Activated T-cell treated with anti-CD3 and anti-CD28 coated beads for 48 hours (primary cell): ENCODE data around the gene MTSS2.

ENCODE experiments used
- DNase-seq: peaks from one replicate; pipeline ENCODE4 v3.0.0-alpha.2; 2020; ENCODE audit warnings: low read depth

Gene MTSS2

DNA sequence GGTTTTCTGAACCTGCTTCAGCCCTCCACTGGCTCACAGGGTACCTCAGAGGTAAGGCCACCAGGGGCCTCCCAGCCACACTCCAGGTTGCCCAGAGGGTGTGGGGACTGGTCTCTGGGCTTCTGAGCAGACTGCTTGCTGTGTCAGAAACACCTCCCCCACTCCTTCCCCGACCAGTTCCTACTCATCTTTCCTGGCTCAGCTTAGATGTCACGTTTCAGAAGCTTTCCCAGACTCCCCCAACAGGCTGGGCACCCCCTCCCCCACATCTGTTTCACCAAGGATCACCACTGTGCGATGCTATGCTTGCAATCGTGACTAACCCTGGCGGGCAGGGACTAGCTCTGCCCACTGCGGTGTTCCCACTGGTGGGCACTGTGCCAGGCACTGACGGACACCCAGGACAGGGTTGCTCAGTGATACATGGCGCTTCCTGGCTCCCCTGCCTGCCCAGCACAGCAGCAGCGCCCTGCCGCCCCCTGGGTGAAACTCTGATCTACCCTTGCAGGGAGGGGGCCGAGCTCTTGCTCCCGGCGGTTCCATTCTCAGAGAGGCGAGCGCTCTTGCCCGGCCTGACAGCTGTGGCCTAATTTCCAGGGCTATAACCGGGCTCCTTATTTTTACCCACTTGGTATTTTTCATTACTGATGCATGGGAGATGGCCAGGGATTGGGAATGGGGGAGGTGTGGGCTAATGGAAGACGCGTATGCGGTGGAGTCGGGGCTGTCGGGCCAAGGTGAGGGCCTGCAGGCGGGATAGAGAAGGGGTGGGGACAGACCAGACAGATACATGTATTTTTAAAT is 29.4 kb upstream of the MTSS2 start:
- DNase-seq: no peak

DNA sequence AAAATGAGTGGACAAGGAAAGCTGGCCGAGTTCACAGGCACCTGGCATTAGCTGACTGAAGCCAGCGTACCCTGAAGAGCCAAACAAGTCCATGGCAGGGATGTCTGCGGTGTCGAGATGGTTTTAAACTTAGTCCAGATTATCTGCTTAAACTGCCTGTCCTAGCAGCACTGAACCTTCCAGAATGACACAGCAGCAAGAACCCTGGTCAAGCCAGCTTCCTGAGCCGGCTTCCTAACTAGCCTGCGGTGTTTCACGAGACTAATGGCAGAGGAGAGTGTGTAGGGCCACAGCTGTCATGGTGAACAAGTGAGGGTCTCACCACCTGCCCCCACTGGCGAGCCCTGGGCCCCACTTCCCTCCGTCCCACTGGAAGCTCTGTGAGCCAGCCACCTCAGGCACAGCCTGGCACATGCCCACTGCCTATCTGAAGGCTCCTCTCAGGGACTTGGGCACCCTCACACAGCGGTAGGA is 28.8 kb upstream of the MTSS2 start:
- no peak for DNase-seq

DNA sequence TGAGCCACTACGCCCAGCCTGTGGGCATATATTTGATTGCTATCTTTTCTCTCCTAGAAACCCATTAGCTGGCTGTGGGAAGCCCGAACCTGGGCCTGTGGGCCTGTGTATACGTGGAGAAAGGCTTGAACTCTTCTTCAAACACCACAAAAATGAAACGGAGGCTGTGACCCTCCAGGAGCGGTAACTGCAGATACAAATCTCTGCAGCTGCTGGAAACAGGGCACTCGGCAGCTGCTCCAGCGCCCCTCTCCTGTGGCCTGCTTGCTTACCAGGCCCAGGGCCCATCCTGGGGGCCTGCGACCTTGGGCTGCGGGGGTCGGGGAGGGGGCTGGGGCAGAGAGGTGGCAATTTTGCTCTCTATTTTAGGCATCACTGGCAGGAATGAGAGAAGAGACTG is 28.0 kb upstream of the MTSS2 start:
- no peak for DNase-seq

DNA sequence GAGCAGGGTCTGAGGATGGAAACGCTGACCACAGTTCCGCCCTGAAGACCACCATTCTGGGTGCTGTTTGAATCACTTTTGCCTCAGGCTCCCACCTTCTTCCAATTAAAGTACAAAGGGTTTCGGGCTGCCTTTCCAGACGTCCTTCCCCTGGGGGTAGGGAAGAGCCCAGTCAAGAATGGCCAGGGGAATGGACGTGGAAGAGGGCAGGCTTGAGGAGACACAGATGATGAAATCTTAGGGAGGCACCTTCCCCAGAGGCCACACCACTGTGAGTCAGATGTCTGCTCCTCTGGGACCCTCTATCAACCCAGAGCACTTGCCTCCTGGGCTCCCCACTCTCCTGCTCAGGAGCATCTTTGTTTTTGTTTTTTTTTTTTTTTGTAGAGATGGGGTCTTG is 27.5 kb upstream of the MTSS2 start:
- DNase-seq: no peak

DNA sequence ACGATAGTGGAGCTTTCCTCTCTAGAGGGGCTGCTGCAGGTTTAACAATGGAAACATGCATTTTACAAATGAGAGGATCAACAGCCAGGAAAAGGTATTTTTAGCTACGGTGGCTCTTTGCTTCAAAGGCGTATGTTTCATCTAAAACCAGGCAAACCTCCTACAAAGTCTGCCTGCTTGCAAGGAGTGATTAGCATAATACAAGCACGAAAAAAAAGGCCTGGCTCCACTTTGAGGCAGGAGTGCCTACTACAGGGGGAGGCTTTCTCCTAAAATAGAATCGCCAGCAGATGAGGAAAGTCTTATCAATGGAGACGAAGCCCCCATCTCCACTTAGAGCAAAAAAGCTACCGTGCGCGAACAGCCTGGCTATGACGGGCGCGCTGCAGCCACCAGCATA is 27.1 kb upstream of the MTSS2 start:
- DNase-seq: no peak

DNA sequence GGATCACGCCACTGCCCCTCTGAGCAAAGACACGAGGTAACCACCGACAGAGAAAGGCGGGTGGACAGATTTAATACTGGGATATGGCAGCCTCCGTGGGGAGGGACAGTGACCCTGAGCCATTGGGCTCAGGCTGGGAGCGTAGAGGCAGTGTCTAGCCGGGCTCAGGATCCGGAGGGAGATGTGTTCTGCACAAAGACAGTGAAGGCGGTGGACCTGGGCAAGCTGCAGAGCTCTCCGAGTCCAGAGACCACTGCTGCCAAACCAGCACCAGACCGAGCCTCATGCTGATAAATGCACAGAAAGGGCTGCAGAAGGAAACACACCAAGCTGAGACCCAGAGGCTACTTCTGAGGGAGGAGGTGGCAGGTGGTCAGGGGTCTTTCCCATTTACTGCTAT is 26.5 kb upstream of the MTSS2 start:
- no peak for DNase-seq

DNA sequence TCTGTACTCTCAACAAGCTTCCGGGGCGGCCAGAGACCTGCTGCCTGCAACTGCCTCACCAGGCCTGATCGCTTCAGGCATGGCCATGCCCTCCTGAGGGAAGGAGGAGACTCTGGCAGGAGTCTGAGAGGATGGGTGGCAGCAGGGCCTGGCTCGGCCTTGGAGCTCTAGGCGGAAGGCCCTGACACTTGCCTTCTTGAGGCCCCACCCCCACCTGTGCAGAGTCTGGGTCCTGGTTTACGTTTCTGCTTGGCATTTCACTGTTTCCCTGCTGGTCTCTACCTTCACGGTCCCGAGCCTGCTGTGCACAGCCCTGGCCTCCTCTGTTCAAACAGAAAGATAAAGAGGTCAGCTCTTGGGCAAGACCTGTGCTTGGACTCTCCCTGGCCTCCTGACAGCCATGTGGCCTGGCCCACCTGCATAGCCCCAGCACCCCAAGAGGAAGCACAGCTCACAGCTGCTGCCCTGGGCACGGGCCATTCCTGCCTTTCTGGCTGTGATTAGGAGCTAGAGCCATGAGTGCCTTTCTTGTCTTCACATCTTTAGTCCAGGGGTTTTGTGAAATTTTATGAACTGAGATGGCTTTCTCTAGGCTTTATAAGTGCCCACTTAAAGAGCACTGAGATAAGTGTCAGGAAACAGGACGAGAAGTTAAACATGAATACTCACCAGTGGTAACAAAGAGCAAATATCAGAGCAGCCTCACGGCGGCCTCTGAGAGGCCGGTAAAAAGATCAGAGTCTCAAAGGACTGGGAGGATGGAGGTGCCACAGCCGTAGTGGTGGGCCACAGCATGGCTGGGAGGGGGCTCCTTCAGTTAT is 25.6 kb upstream of the MTSS2 start:
- DNase-seq: no peak

DNA sequence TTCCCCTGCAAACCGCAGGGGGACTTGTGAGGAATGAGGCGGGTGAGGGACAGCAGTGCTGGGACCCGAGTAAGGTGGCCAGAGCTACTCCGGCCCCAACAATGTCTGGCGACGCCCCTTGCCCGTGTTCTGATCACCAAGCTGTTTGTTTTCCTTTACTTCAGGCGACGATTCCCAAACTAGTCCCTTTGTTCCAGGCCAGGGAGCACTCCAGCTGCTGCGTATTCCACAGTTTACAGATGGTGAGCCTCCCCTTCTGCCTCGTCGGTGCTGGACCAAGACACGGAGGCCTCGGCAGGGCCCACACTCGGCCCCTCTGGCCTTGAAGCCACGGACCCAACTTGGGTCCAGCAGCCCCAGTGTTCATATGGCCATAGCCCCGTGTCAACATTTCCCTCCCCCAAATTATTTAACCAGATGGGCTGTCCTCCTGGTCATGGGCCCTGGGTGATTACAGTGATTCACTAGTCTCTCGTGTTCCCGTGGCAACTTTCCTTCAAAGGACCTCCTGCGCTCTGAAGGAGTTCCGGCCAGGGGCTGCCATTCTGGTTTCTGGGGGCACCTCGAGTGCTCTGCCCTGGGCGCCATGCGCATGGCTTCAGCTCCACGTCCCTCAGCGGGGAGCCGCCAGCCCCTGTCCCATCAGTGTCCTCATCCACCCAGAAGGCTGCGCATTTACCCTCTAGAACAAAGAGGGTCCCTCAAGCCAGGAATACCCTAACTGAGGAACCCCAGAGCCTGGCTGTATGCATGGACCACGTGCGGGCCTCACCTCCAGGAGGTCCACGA is 24.8 kb upstream of the MTSS2 start:
- DNase-seq: no peak

DNA sequence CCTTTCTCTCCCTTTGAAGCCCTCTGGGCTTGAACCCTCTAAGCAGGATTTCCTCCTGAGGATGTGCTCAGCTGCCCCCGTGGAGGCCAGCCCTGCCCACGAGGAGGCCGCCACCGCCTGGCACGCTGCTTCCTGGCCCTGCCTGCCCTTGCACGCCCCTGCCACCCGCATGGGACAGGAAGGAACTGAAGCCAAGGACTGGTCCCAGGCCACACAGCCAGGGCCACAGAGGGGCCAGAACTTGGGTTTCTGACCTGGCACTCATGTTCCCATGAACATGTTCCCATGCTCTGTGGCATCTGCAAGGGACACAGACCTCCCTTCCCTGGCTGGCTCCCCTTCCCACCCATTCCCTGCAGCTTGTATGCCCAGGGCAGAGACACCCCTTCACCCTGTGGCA is 24.1 kb upstream of the MTSS2 start:
- no peak for DNase-seq

DNA sequence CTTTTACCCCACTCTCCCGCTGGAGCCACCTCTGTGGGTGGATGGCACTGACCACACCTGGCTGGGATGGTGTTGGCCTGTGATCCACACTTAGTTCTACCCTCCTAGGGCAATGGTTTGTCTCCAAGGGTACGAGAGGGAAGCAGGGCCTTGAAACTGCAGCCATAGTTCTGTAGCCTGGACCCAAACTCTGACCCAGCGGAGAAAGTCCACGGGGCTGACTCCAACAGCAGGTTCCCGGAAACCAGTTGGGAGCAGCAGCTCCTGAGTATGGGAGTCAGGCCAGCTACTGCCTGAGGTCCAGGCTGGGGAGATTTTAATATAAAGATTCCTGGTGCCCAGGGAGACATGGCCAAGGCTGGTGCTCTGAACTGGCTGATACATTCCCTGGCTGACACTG is 23.6 kb upstream of the MTSS2 start:
- DNase-seq: no peak

DNA sequence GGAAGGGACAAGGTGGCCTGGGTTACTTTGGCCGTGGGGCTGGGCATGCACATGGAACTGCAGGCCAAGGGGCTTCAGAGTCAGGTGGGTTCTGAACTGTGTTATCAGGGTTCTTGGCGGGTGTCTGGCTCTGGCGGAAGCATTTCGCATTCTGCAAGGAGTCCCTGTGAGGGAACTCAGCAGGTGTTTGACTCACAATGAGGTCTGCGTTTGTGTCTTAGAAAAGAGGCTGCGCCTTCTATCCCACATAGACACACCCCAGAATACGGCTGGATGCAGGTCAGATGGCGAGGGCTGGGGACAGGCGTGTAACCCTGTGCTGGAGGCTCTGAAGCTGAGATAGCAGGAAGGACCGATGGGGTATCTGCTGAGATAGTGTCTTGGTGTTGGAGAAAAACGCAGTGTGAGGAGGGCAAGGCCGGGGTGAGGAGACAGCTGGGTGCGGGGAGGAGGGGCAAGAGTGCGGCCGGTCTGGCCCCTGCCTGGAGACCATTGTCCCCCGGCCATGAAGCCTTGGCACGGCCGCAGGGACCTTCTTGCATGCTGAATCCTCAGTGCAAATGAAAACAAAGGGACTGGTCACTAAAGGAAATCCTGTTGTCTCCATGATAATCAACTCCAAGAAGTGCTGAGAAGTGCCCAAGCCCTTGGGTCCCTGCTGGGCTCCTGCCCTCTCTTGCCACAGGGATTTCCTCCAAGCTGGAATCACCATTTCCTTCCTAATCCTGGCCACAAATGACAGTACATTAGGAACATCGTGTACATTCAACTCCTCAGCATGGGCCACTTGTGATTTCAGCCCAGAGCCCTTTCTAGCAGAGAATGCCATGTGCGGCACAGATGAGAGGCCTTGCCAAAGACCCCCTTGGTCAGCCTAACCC is 22.8 kb upstream of the MTSS2 start:
- DNase-seq: no peak

DNA sequence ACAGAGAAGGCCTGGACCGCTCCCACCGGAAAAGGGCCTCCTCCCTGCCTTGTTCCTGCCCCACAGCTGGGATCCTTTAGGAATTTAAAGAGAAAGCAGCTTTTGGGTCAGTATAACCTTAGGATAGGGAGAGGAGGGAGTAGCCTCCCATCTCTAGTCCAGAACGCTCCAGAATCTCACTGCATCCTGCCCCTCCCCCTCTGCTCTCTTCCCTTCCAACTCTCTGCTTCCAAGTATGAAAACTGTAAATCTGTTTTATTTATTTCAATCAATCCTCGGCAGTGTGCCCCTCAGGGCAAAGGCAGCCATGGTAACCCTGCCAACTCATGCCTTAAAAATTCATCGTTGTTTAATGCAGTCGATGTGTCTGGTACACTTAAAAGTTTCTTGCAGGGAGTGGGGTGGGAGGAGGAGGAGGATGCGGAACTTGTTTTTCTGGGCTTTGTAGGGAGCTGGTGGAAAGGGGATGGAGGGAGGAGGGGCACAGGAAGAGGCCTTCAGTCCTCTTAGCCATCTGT is 21.2 kb upstream of the MTSS2 start:
- DNase-seq: no peak

DNA sequence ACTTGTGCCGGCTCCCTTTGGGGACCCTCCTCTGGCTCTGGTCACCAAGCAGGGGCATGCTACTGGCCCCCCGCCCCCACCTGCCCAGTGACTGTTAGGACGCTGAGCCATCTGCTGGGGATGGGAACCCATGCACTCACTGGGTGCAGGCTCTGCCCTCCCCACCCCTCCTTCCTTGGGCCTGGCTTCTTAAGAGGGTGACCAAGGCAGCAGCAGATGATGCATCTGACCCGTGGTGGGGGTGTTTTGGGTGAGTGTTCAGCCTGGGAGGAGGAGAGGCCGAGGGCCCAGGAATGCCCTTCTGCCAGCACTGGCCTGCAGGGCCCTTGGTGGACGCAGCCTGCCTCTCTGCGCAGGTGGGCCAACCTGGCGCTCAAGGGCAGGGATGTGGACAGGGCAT is 19.2 kb upstream of the MTSS2 start:
- DNase-seq: no peak

DNA sequence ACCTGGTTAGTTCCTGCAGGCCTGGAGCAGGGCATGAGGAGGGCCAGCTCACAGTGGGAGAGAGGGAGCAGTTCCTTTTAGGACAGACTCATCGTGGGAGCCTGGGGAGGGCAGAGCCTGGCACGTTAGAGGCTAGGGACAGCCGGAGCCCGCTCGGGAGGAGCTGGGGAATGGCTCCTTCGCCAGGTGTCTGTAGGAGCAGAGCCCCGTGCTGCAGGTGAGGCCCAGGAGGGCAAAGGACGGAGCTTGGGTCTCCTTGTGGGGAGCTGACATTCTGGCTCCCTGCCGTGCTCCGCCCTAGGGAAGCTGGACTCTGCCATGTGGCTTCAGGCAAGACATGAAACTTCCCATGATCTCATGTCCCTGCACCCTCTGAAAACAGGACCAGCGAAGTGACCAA is 18.7 kb upstream of the MTSS2 start:
- DNase-seq: no peak

DNA sequence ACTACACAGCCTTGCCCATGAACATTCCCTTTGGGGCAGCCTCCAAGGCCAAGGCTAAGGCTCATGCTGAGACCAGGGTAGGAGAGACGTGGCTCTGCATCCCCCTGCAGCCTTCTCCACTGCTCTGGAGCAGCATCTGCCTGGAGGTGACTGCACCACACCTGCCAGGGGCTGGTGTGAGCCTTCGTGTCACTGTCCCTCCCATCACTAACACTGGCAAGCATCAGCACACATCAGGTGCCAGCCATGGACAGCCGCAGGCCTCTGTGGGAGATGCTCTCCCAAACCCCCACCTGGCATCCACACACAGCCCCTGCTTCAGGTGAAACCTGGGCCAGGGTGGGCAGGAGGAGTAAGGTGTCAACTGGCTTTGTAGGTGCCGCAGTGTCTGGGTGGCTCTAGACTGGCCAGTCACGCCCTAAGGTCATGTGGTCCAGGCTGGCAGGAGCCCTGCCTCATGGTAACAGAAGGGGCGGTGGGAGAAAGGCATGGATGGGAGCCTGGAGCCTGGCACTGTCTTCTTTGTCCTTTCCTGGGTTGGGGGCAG is 18.1 kb upstream of the MTSS2 start:
- no peak for DNase-seq

DNA sequence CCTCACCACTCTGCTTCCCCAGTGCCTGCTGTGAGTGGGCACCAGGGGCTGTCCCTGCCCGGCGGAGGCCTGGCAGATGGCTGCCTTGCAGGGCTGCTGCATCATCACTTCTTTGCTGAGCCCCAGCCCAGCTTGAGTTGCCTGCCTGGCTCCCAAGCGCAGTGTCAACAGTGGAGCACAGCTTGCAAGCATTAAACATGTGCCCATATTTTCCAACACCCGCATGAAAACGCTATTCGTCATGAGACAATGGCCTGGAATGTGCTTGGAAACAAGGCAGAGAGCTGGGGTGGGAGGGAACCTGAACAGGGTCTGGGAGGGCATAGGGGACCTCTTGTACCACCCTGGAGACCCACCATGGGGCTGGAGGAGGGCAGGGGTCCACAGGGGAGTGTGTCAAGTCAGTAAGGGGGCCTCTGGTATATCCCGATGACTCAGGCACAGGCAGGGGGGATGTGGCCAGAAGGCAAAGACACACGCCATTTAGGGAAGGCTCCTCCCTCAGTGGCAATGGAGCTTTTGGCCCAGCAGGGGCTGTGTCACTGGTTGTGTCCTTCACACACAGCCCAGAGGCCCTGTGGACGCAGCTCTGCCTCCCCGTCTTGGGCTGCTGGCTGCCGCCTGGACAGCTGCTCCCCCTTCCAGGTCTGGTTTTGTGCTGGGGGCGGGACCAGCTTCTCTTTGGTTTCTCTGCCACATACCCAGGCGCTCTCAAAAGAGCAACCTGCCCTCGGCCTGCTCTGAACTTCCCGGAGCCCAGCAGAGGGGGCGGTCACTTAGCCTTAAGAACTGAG is 17.4 kb upstream of the MTSS2 start:
- no peak for DNase-seq

DNA sequence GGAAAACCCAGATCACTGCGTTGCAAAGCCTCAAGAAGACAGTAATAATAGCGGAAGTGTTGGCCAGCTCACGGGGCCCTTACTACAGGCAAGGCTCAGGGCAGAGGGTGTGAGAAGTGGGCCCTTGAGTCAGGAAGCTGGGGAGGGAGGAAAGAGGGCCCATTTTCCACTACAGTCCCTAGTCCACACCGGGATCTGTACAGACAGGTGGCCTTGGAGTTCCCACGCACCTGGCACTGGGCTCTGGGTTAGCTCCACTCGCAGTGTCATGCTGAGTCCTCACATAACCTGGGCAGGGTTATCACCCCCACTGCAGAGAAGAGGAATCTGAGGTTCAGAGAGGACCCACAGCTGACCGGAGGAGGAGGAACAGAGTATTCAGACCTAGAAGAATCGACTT is 16.8 kb upstream of the MTSS2 start:
- DNase-seq: no peak

DNA sequence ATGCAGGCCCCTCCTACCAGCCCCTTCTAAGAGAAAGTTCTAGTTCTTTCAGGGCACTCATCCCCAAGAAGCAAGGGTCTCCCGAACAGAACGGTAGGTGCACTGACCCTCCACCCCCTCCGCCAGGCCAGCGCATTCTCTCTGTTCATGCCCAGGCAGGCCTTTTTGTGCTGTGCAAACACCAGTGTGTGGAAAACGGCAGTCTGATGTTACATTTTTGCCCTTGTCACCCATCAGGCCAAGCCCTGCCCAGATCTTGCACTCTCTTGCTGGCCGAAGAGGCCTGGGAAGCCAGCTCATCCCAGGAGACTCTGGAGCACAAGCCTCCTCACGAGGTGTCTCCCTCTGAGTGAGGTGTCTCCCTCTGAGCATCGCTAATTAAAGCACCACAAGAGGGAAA is 16.1 kb upstream of the MTSS2 start:
- DNase-seq: no peak

DNA sequence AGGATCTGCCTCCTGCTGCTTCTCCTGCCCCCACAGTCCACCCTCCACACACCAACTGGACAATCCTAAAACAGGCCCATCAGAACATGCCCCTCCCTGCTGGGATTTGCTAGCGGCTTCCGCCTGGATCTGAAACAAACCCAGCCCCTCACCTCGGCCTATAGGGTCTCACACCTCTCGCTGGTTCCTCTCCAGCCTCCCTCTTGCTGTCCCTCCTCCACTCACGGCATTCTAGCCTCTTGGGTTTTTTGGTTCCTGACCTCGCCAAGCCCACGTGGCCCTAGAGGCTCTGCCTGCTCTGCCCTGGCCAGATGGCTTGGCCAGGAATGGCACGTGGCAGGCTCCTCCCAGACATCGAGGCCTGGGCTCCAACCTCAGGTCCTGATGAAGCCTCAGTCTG is 15.7 kb upstream of the MTSS2 start:
- DNase-seq: no peak

DNA sequence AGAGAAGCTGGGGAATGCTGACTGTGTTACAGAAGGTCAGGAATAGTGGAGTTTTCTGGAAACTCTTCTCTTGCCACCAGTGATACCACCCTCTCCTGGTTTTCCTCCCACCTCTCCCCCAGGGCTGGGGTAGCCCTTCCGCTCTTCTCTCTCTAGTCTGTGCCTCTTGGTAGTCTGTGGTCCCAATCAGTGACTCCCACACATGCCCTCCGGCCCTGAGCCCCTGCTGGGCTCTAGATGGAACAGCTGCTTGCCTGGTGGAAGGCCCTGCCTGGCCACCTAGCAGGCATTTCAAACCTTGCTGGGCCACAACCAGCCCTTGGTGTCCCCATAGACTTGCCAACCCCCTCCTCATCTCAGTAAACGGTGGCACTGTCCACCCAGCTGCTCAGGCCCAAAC is 15.2 kb upstream of the MTSS2 start:
- DNase-seq: no peak
